HG03432 (cell line): Measurements from ENCODE around the gene TEX10.

Experiments
- ATAC-seq: cut with Tn5 transposase; IDR thresholded peaks from one replicate; pipeline ENCODE4 v1.9.1; 2021; ENCODE audit warnings: mild to moderate bottlenecking, moderate library complexity; ENCODE audit not compliant: unreplicated experiment

TEX10 gene

GRCh38 chr9:100285601-100286000 is 67.1 kb downstream of the TEX10 start:
- ATAC-seq: no peak

GRCh38 chr9:100285080-100285479 is 67.7 kb downstream of the TEX10 start:
- ATAC-seq: no peak

GRCh38 chr9:100284247-100284646 is 68.5 kb downstream of the TEX10 start:
- ATAC-seq: no peak

- ATAC-seq: no peak
Measured at GRCh38 chr9:100282388-100282719, 70.4 kb downstream of the TEX10 start.

- no peak for ATAC-seq
Measured at GRCh38 chr9:100281676-100282387, 70.9 kb downstream of the TEX10 start.

GRCh38 chr9:100281066-100281465 is 71.7 kb downstream of the TEX10 start:
- ATAC-seq: no peak

GRCh38 chr9:100277166-100277979 is 75.4 kb downstream of the TEX10 start:
- ATAC-seq: no peak

GRCh38 chr9:100269656-100270055 is 83.1 kb downstream of the TEX10 start:
- no peak for ATAC-seq

GRCh38 chr9:100268271-100268670 is 84.5 kb downstream of the TEX10 start:
- no peak for ATAC-seq

- ATAC-seq: no peak
Measured at GRCh38 chr9:100267211-100267610, 85.5 kb downstream of the TEX10 start.
